Esophagus squamous epithelium (tissue), 5 donors: ENCODE data around the gene CDC42. TPM values are rescaled to one million over a fixed set of nuclear protein-coding genes. Genes with fewer than 3 reads are reported as not detected.

Experiments
- DNase-seq: peaks from one replicate; lab custom pipeline; 2025; lab: John Stamatoyannopoulos, UW
- H3K27ac ChIP-seq, 4 donors: fragments of 200-600 bp; sonication (generic); one replicate each; pipeline ENCODE4 v1.5.1; 2016 to 2019; ENCODE audit warnings: mild to moderate bottlenecking in 1 of 4
- H3K27me3 ChIP-seq, 4 donors: fragments of 200-600 bp; sonication (generic); 1 replicate in 3 of 4; 2 replicates in 1 of 4; pipeline versions ENCODE4 v1.5.1 to v1.6.0; 2017 to 2021; ENCODE audit warnings: antibody characterized with exemption in 1 of 4
- H3K36me3 ChIP-seq, 3 donors: fragments of 200-600 bp; sonication (generic); one replicate each; pipeline ENCODE4 v1.5.1; 2016 to 2019
- H3K4me1 ChIP-seq, 3 donors: fragments of 200-600 bp; sonication (generic); one replicate each; pipeline ENCODE4 v1.5.1; 2017 to 2019
- H3K4me3 ChIP-seq, 4 donors: fragments of 200-600 bp; sonication (generic); 1 replicate in 3 of 4; 2 replicates in 1 of 4; pipeline ENCODE4 v1.5.1; 2016 to 2019; ENCODE audit warnings: mild to moderate bottlenecking in 2 of 4, moderate library complexity in 1 of 4
- H3K9me3 ChIP-seq, 3 donors: fragments of 200-600 bp; sonication (generic); one replicate each; pipeline ENCODE4 v1.5.1; 2016 to 2019
- CTCF ChIP-seq, 6 experiments: fragments of 450-650 bp in 4 of 6; fragments of 200-600 bp in 2 of 6; sonication (generic) in 2 of 6; IDR thresholded peaks; one replicate each; pipeline ENCODE4 v1.5.1; 2016 to 2019; ENCODE audit warnings: antibody characterized with exemption in 6 of 6, mild to moderate bottlenecking in 4 of 6, moderate library complexity in 4 of 6
- POLR2A ChIP-seq, 4 donors: fragments of 450-650 bp; IDR thresholded peaks; one replicate each; pipeline ENCODE4 v1.6.1; 2017; ENCODE audit warnings: antibody characterized with exemption in 4 of 4, mild to moderate bottlenecking in 4 of 4, moderate library complexity in 3 of 4
- WGBS, 2 donors: methylation state at CpG; one replicate each; pipeline ENCODE4 v1.1.5; 2018; 5-methylcytosine and 5-hydroxymethylcytosine counted together
- intact Hi-C: fragments of 100-400 bp; cut with DNase I; formaldehyde crosslinking; loops from one replicate; pipeline ENCODE4 v1.15.0; 2022
- total RNA-seq, 4 donors: library from RNA; depleted of rRNA; stranded (reverse); fragments of >200 nt; gene quantifications; one replicate each; pipeline ENCODE4 v1.1.0, GENCODE V29; 2016
- donor health status: DM: yes; HTN: yes; CAD: no.

The CDC42 gene
- total RNA-seq, 4 donors from 2014 or later = 157 to 259 (median 192) TPM

- WGBS, 2 donors = 76% methylated on average over 6 of the region's 6 CpGs
- Histone ChIP-seq H3K4me1 (peaks cover 5 to 34% (median 6%) of the 10 kb centered on the region in 3 donors), H3K4me3 (no peak overlapping the region), H3K9me3 (no peaks in the 10 kb centered on the region), H3K36me3 (peaks cover 0 to 75% (median 0%) of the 10 kb centered on the region in 3 donors), H3K27me3 (no peaks in the 10 kb centered on the region), H3K27ac (no peak overlapping the region)
- TF ChIP-seq CTCF (IDR thresholded peaks at IDR 0.05) (no peak), POLR2A (IDR thresholded peaks at IDR 0.05) (no peak)
- DNase-seq = no peak
- intact Hi-C loops = no loop called here
These were observed 51.6 kb downstream of the CDC42 start for GRCh38 chr1:22104094-22104493.

- TF ChIP-seq POLR2A (IDR thresholded peaks at IDR 0.05) (no peak), CTCF (IDR thresholded peaks at IDR 0.05) (no peak)
These were observed 52.4 kb downstream of the CDC42 start for GRCh38 chr1:22104865-22105437.

GRCh38 chr1:22105611-22106207, 53.2 kb downstream of the CDC42 start:
- H3K4me3 ChIP-seq = no peak overlapping the region
- H3K27me3 ChIP-seq = no peaks in the 10 kb centered on the region
- DNase-seq = no peak
- intact Hi-C loops = no loop called here
- H3K27ac ChIP-seq = no peak overlapping the region
- peaks cover 3 to 25% (median 5%) of the 10 kb centered on the region in 3 donors for H3K4me1 ChIP-seq
- WGBS, 2 donors = 48 to 52% methylated on average over 5 of the region's 5 CpGs
- no peaks in the 10 kb centered on the region for H3K9me3 ChIP-seq
- peaks cover 0 to 64% (median 0%) of the 10 kb centered on the region in 3 donors for H3K36me3 ChIP-seq
- TF ChIP-seq POLR2A (IDR thresholded peaks at IDR 0.05) = no peak
- TF ChIP-seq CTCF (IDR thresholded peaks at IDR 0.05) = peak; percentile 44 to 90 (median 79)

More at GRCh38 chr1:22104865-22105437, 52.4 kb downstream of the CDC42 start:
- WGBS, 2 donors = 70 to 86% methylated on average over 6 of the region's 6 CpGs
- Histone ChIP-seq H3K36me3 (peaks cover 0 to 72% (median 0%) of the 10 kb centered on the region in 3 donors), H3K4me1 (peaks cover 5 to 33% (median 6%) of the 10 kb centered on the region in 3 donors), H3K27me3 (no peaks in the 10 kb centered on the region), H3K27ac (no peak overlapping the region), H3K9me3 (no peaks in the 10 kb centered on the region), H3K4me3 (no peak overlapping the region)
- intact Hi-C loops = no loop called here
- no peak for DNase-seq

GRCh38 chr1:22107126-22107525, 54.6 kb downstream of the CDC42 start:
- no peak for DNase-seq
- no peaks in the 10 kb centered on the region for H3K9me3 ChIP-seq
- WGBS, 2 donors = 92 to 93% methylated on average over 5 of the region's 5 CpGs
- intact Hi-C loops = no loop called here
- peaks cover 3 to 31% (median 5%) of the 10 kb centered on the region in 3 donors for H3K4me1 ChIP-seq
- no peaks in the 10 kb centered on the region for H3K27me3 ChIP-seq
- TF ChIP-seq POLR2A (IDR thresholded peaks at IDR 0.05) (no peak), CTCF (IDR thresholded peaks at IDR 0.05) (no peak)
- H3K27ac ChIP-seq = no peak overlapping the region
- H3K4me3 ChIP-seq = no peak overlapping the region
- H3K36me3 ChIP-seq = peaks cover 0 to 62% (median 0%) of the 10 kb centered on the region in 3 donors

- H3K4me1 ChIP-seq = peaks cover 3 to 38% (median 5%) of the 10 kb centered on the region in 3 donors
- 50 to 56% methylated on average over 4 to 5 of the region's 11 CpGs for WGBS, 2 donors
- no peak overlapping the region for H3K27ac ChIP-seq
- no peak overlapping the region for H3K4me3 ChIP-seq
- DNase-seq = no peak
- intact Hi-C loops = no loop called here
- H3K36me3 ChIP-seq = peaks cover 0 to 73% (median 3%) of the 10 kb centered on the region in 3 donors
- H3K9me3 ChIP-seq = no peaks in the 10 kb centered on the region
- H3K27me3 ChIP-seq = no peaks in the 10 kb centered on the region
- TF ChIP-seq POLR2A (IDR thresholded peaks at IDR 0.05) (no peak), CTCF (IDR thresholded peaks at IDR 0.05) (no peak)
These were observed 56.0 kb downstream of the CDC42 start for GRCh38 chr1:22108339-22109105.
